Testis (tissue), 5 donors: Measurements from ENCODE around the gene MPZL2. TPM values are rescaled to one million over a fixed set of nuclear protein-coding genes. Genes with fewer than 3 reads are reported as not detected.

Experiments
- DNase-seq: peaks from one replicate; pipeline ENCODE4 v3.0.0-alpha.2; 2019
- H3K27ac ChIP-seq, 2 donors: fragments of 200-600 bp; sonication (generic); one replicate each; pipeline ENCODE4 v1.5.1; 2019
- H3K27me3 ChIP-seq: fragments of 200-600 bp; sonication (generic); one replicate; pipeline ENCODE4 v1.5.1; 2019
- H3K36me3 ChIP-seq: fragments of 200-600 bp; sonication (generic); one replicate; pipeline ENCODE4 v1.5.1; 2017; ENCODE audit warnings: low read depth; ENCODE audit errors: missing control alignments
- H3K4me1 ChIP-seq: fragments of 200-600 bp; sonication (generic); one replicate; pipeline ENCODE4 v1.5.1; 2019
- H3K4me3 ChIP-seq, 2 donors: fragments of 200-600 bp; sonication (generic); one replicate each; pipeline ENCODE4 v1.5.1; 2017 to 2019
- H3K9me3 ChIP-seq: fragments of 200-600 bp; sonication (generic); one replicate; pipeline ENCODE4 v1.5.1; 2017
- POLR2A ChIP-seq: fragments of 450-650 bp; IDR thresholded peaks from one replicate; pipeline ENCODE4 v1.6.1; 2017; ENCODE audit warnings: antibody characterized with exemption, mild to moderate bottlenecking, moderate library complexity
- WGBS, 2 donors: methylation state at CpG; one replicate each; pipeline ENCODE4 v1.1.5; 2018; 5-methylcytosine and 5-hydroxymethylcytosine counted together
- intact Hi-C: fragments of 100-400 bp; cut with DNase I; formaldehyde crosslinking; loops from one replicate; pipeline ENCODE4 v1.15.1; 2023; ENCODE audit warnings: low total_unique reads
- long read RNA-seq, 2 donors: transcript quantifications; one replicate each; lab custom pipeline, GENCODE V29; 2026
- polyA plus RNA-seq: library from polyadenylated mRNA; stranded (reverse); fragments of 350-450 nt; fragmentation: Illumina TruSeq; extraction: RNeasy Lipid Tissue Mini Kit (QIAGEN cat#74804); gene quantifications from one replicate; pipeline ENCODE4 v1.2.3, GENCODE V29; 2014; ENCODE audit warnings: low read depth, low replicate concordance; ENCODE audit not compliant: insufficient read depth
- total RNA-seq, 2 donors: library from RNA; depleted of rRNA; stranded (reverse); fragments of >200 nt; gene quantifications; one replicate each; pipeline ENCODE4 v1.2.3, GENCODE V29; 2016
- TF ChIP-seq, protein P1 (sequence below), 3 experiments: fragments of 450-650 bp in 2 of 3; fragments of 200-600 bp in 1 of 3; sonication (generic) in 1 of 3; IDR thresholded peaks; one replicate each; pipeline ENCODE4 v1.5.1; 2016 to 2019; ENCODE audit warnings: antibody characterized with exemption in 3 of 3, mild to moderate bottlenecking in 2 of 3, moderate library complexity in 1 of 3

Gene MPZL2
- total RNA-seq: 1 to 10 TPM; 1.7 to 3.0 TPM
- 4.2 TPM for polyA plus RNA-seq
- long read RNA-seq, donor 1, partial matches to known transcripts: 0 of 6 reads
- long read RNA-seq, donor 1, other reads (novel, unspliced or antisense): 0 of 6 reads
- long read RNA-seq, donor 2: 0 reads

DNA sequence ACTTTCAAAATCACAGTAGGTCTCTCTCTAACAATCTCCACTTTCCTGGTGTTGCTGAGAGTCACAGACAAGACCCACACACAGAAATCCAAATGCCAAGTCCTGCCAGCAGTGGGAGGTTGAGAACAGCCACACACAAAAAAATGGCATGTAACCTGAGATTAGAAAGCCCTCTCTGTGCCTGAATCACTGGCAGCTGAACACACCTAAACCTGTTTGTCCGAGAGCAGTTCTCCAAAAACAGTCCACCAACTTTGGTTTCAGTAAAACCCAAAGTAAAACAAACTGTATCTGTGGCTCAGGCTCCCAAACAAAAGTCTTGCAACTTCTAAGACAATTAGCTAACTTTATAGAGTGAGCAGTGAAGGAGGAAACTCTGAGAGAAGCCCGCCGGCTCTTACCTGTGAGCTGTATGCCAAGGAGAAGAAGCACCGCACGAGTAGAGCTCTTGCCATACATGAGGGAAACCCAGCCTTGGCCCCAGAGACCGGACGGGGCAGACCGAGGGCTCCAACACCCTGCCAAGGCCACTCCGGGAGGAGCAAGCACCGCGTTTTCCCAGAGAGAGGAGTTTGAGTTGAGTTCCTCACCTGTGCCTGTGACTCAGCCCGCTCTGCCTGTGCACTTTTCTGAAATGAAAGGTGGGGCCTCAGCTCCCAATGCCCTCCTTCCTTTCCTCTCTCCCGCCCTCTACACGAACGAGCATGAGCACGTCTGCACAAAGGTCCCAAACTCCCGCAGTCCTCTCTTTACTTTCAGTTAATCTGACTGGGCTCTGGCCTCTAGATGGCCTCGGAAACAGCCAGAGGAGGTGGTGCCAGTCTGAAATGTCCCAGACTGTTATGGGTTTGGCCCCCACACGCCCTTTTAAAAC lies at the start of gene MPZL2:
MPZL2 (minus strand) TSS at position 603 of the 874 bp plus-strand sequence; CDS start at position 459, 144 bp downstream.
- H3K4me1 ChIP-seq: peaks cover 5% of the 10 kb centered on the region
- no peak within 1 kb of the TSS for H3K27ac ChIP-seq
- H3K27me3 ChIP-seq: no peaks in the 10 kb centered on the region
- peak; percentile 23 for DNase-seq
- H3K4me3 ChIP-seq: peak within 1 kb of the TSS; percentile 15 to 30
- WGBS, 2 donors: 6 to 7% methylated on average over 19 of the region's 19 CpGs
- TF ChIP-seq POLR2A: no peak
- TF ChIP-seq, protein P1, sequence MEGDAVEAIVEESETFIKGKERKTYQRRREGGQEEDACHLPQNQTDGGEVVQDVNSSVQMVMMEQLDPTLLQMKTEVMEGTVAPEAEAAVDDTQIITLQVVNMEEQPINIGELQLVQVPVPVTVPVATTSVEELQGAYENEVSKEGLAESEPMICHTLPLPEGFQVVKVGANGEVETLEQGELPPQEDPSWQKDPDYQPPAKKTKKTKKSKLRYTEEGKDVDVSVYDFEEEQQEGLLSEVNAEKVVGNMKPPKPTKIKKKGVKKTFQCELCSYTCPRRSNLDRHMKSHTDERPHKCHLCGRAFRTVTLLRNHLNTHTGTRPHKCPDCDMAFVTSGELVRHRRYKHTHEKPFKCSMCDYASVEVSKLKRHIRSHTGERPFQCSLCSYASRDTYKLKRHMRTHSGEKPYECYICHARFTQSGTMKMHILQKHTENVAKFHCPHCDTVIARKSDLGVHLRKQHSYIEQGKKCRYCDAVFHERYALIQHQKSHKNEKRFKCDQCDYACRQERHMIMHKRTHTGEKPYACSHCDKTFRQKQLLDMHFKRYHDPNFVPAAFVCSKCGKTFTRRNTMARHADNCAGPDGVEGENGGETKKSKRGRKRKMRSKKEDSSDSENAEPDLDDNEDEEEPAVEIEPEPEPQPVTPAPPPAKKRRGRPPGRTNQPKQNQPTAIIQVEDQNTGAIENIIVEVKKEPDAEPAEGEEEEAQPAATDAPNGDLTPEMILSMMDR (IDR thresholded peaks at IDR 0.05): no peak
- H3K9me3 ChIP-seq: no peaks in the 10 kb centered on the region
- intact Hi-C loops: no loop called here
- H3K36me3 ChIP-seq: no peaks in the 10 kb centered on the region

- 64% methylated on average over 4 of the region's 4 CpGs for WGBS, 2 donors
- H3K36me3 ChIP-seq: no peaks in the 10 kb centered on the region
- H3K4me3 ChIP-seq: no peak overlapping the region
- peaks cover 7% of the 10 kb centered on the region for H3K4me1 ChIP-seq
- no peak overlapping the region for H3K27ac ChIP-seq
- no peak for TF ChIP-seq POLR2A
- TF ChIP-seq, protein P1 (IDR thresholded peaks at IDR 0.05): no peak
- H3K9me3 ChIP-seq: no peaks in the 10 kb centered on the region
- H3K27me3 ChIP-seq: no peaks in the 10 kb centered on the region
- intact Hi-C loops: no loop called here
- no peak for DNase-seq
These were observed 49.1 kb upstream of the MPZL2 start for GRCh38 chr11:118313242-118313641.

DNA sequence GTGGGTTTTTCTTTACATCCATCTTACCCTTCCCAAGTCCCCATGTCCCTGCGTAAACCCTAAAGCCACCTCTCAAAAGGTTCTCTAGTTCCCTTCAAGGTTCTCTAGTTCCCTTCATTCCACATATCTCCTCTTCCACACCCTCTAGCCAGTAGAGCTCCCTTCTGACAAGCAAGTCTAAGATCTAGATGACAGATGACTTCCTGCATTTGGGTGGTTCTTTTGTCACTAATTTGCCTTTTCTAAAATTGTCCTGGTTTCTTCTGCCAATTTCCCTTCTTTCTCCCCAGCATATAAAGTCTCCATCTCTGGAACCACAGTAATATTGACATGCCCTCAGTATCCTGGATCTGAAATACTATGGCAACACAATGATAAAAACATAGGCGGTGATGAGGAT lies 48.2 kb upstream of the MPZL2 start:
- intact Hi-C loops: no loop called here
- Histone ChIP-seq H3K9me3 (no peaks in the 10 kb centered on the region), H3K36me3 (no peaks in the 10 kb centered on the region), H3K27me3 (no peaks in the 10 kb centered on the region), H3K4me1 (peaks cover 7% of the 10 kb centered on the region), H3K27ac (no peak overlapping the region), H3K4me3 (no peak overlapping the region)
- WGBS, 2 donors: 85 to 86% methylated on average over 2 of the region's 2 CpGs
- TF ChIP-seq, protein P1 (IDR thresholded peaks at IDR 0.05): no peak
- TF ChIP-seq POLR2A: no peak
- DNase-seq: no peak

- H3K36me3 ChIP-seq: no peaks in the 10 kb centered on the region
- H3K27ac ChIP-seq: no peak overlapping the region
- no peaks in the 10 kb centered on the region for H3K9me3 ChIP-seq
- no peak overlapping the region for H3K4me3 ChIP-seq
- 79 to 81% methylated on average over 4 of the region's 4 CpGs for WGBS, 2 donors
- no peaks in the 10 kb centered on the region for H3K27me3 ChIP-seq
- intact Hi-C loops: no loop called here
- peaks cover 2% of the 10 kb centered on the region for H3K4me1 ChIP-seq
- no peak for DNase-seq
- no peak for TF ChIP-seq POLR2A
- TF ChIP-seq, protein P1 (IDR thresholded peaks at IDR 0.05): no peak
These were observed 47.4 kb upstream of the MPZL2 start for GRCh38 chr11:118311518-118311917.
